MG63 (cell line): ENCODE data around the gene TDO2. TPM values are rescaled to one million over a fixed set of nuclear protein-coding genes. Genes with fewer than 3 reads are reported as not detected.
"Not testable (repeated sequence)": the region's sequence is repeated elsewhere in the genome, so short reads cannot be mapped to it uniquely, and the experiment has no call there.

Experiments
- DNase-seq: peaks from one replicate; pipeline ENCODE4 v3.0.0-alpha.2; 2020
- H3K27me3 ChIP-seq: fragments of 250-450 bp; sonication (Bioruptor Pico); 2 replicates; pipeline ENCODE4 v1.5.1; 2020; ENCODE audit warnings: mild to moderate bottlenecking, moderate library complexity
- H3K36me3 ChIP-seq: fragments of 250-450 bp; sonication (Bioruptor Pico); 2 replicates; pipeline ENCODE4 v1.5.1; 2020; ENCODE audit warnings: mild to moderate bottlenecking, moderate library complexity
- H3K4me3 ChIP-seq: fragments of 250-450 bp; sonication (Bioruptor Pico); 2 replicates; pipeline ENCODE4 v1.5.1; 2020; ENCODE audit warnings: mild to moderate bottlenecking, moderate library complexity
- H3K9me3 ChIP-seq: fragments of 250-450 bp; sonication (Bioruptor Pico); 2 replicates; pipeline ENCODE4 v1.5.1; 2020; ENCODE audit warnings: mild to moderate bottlenecking, moderate library complexity
- total RNA-seq: library from RNA; depleted of rRNA; stranded (reverse); fragments of >200 nt; shearing (Covaris generic); gene quantifications from 2 replicates; pipeline ENCODE4 v1.2.3, GENCODE V29; 2014; ENCODE audit warnings: low replicate concordance; rRNA removed

The TDO2 gene
- not detected in 2 replicates for total RNA-seq

DNA sequence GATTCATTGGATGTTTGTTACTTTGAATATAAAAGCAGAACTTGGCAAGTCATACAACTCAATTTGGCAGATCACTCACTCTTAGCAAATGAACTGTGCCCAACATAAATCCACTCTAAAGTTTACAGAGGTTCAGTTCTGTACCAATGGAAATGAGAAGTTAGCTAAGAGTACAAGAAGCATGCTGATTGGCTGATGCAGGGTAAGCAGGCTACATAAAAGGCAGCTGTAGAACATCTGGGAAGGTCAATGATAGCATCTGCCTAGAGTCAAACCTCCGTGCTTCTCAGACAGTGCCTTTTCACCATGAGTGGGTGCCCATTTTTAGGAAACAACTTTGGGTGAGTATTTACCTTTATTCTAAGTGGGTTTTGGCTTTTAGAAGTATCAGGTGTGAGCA is at the start of gene TDO2:
Gene TDO2 (plus strand): TSS at position 244 of the 400 bp plus-strand sequence. CDS start 63 bp downstream, at position 307.
- Histone ChIP-seq H3K36me3 (no peaks in the 10 kb centered on the region), H3K27me3 (no peaks in the 10 kb centered on the region), H3K9me3 (no peaks in the 10 kb centered on the region), H3K4me3 (no peak within 1 kb of the TSS)
- DNase-seq: no peak

DNA sequence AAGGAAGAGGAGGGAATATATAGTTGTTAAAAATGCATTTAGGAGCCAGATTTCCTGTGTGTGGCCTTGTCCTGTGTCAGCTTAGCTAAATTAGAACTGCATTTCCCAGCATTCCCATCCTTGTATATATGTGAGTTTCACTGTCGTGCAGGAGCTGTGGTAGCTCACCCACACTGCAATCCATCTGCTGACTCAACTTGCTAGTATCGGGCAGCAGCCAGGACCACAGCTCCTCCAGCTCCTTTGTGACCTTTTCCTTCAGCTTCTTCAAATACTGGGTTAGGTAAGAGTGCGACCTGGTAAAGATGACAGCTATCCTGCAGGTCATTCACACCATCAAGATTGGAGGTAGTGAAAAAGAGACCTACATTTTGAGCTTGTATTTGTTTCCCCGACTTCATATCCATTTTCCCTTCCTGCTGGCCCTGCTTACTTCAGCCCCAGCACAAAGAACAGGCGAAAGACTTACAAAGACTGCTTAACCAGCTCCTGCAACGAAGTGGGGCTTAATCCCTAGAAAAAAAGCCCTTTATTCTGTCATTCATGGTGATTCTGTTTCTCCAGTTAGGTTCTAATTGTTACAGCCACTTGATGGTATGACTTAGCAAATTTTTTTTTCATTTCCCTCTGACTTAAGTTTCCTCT is 48.8 kb upstream of the TDO2 start:
- no peaks in the 10 kb centered on the region for H3K36me3 ChIP-seq
- peak; percentile 11 for DNase-seq
- no peaks in the 10 kb centered on the region for H3K27me3 ChIP-seq
- H3K9me3 ChIP-seq: no peaks in the 10 kb centered on the region
- H3K4me3 ChIP-seq: no peak overlapping the region

DNA sequence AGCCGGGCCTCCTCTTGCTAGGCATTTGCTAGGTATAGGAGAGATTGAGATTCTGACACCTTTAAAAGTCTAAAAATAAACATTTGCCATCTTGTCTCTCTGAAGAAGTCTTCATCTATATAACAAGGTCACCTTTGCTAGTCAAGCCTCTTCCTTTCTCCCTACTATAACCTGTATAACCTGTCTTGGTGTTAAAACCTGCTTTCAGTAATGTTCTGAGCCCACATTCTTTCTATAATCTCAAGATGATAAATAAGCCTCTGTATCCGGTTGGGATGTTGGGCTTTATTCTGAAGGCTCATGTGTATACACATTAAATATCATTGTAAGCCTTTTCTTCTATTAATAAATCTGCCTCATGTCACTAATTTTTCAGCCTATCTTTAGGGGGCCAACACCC is 47.6 kb upstream of the TDO2 start:
- Histone ChIP-seq H3K27me3 (no peaks in the 10 kb centered on the region), H3K36me3 (no peaks in the 10 kb centered on the region), H3K4me3 (no peak overlapping the region), H3K9me3 (no peaks in the 10 kb centered on the region)
- DNase-seq: no peak

DNA sequence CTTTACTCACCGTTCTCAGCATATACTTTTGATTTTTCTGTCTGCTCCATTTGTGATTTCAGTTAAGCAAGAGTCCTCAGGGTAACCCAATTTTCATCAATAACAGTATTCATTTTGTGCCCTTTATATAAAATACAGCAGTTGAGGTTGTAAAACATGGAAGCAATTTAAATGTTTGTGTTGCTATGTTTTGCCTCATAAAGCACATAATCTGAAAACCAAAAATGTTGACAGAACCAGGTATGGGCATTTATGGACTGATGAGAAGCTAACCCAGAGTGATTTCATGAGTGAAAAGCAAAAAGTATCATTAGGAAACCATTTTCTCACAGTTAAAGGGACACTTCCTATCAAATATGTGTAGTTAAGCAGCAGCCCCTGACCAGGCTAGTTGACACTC is 37.3 kb upstream of the TDO2 start, which contains the start of gene ASIC5:
Gene ASIC5 (minus strand): TSS at position 101 of the 400 bp plus-strand sequence. CDS start 51 bp downstream, at position 50.
- H3K36me3 ChIP-seq: no peaks in the 10 kb centered on the region
- H3K27me3 ChIP-seq: no peaks in the 10 kb centered on the region
- no peak within 1 kb of the TSS for H3K4me3 ChIP-seq
- DNase-seq: no peak
- no peaks in the 10 kb centered on the region for H3K9me3 ChIP-seq

DNA sequence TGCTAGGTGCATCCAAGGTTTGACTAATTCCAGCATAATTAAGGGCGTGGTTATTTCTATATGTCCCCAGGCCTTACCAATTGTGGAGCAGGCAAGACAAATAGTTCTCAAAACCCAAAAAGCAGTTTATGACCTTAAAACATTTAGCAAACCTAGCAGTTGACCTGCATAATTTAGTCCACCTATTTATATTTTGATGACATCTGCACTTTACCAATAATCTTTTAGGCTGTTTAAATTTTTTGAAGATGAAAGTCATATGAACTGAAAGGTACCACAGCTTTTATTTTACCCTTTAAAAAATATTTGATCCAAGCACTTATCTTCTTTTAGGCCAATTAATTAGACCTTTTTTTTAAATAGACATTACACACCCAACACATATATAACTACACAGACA is 27.6 kb upstream of the TDO2 start:
- H3K4me3 ChIP-seq: no peak overlapping the region
- DNase-seq: no peak
- no peaks in the 10 kb centered on the region for H3K27me3 ChIP-seq
- H3K36me3 ChIP-seq: no peaks in the 10 kb centered on the region
- no peaks in the 10 kb centered on the region for H3K9me3 ChIP-seq

DNA sequence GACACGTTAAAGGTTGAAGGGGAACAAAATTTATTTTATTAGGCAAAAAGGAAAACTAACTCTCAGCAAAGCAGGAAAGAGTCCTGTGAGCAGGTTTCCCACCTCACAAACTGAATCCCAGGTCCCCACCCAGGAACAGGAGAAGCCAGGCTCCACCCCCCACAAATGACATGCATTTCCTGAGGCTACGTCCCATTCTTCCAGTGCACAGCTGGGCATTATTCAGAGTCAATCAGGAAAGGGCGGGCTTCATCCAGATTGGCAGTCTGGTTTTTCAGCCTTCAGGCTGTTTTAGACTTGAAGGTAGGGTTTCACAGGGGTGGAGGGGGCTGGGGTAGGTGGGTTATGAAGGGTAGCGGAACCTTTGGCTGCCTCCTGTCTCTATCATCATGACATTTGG is 25.5 kb upstream of the TDO2 start:
- no peaks in the 10 kb centered on the region for H3K27me3 ChIP-seq
- H3K4me3 ChIP-seq: no peak overlapping the region
- no peak for DNase-seq
- H3K9me3 ChIP-seq: no peaks in the 10 kb centered on the region
- H3K36me3 ChIP-seq: no peaks in the 10 kb centered on the region

DNA sequence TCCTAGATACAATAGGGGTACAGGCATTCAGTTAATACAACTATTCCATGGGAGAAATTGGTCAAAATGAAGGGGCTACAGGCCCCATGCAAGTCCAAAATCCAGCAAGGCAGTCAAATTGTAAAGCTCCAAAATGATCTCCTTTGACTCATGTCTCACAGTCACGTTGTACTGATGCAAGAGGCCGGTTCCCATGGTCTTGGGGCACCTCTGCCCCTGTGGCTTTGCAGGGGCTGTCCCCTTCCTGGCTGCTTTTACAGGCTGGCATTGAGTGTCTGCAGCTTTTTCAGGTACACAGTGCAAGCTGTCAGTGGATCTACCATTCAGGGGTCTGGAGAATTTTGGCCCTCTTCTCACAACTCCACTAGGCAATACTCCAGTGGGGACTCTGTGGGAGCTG is 24.9 kb upstream of the TDO2 start:
- no peaks in the 10 kb centered on the region for H3K9me3 ChIP-seq

DNA sequence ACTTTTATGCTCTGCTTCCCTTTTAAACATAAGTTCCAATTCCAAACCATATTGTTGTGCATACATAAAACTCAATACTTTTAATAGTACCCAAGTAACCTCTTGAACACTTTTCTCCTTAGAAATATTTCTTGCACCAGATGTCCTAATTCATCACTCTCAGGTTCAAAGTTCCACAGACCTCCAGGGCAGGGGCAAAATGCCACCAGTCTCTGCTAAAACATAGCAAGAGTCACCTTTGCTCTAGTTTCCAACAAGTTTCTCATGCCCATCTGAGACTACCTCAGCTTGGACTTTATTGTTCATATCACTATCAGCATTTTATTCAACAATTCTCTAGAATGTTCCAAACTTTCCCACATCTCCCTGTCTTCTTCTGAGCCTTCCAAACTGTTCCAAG is 23.7 kb upstream of the TDO2 start:
- no peak for DNase-seq
- H3K27me3 ChIP-seq: no peaks in the 10 kb centered on the region
- H3K4me3 ChIP-seq: no peak overlapping the region
- H3K36me3 ChIP-seq: no peaks in the 10 kb centered on the region
- H3K9me3 ChIP-seq: no peaks in the 10 kb centered on the region

More for the DNA sequence above, 24.9 kb upstream of the TDO2 start:
- no peak for DNase-seq
- no peaks in the 10 kb centered on the region for H3K27me3 ChIP-seq
- no peak overlapping the region for H3K4me3 ChIP-seq
- no peaks in the 10 kb centered on the region for H3K36me3 ChIP-seq

DNA sequence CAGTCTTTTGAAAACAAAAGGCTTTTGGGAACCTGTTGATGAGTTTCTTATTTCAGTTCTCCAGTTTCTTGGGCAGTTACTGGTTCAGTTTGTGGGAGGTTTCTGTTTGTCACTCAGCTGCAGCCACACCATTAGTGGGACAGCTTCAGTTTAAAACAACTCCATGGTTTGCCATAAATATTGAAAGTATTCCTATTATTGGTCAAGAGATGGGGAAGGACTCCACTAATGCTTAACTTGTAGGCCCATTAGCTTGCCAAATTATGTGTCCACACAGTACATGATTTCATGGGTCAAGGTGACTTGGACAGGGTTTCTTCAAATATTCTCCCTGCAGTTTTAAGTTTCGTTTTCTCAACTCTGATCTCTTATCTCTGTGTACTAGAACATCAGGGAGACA is 21.9 kb upstream of the TDO2 start:
- DNase-seq: no peak
- no peaks in the 10 kb centered on the region for H3K9me3 ChIP-seq
- H3K4me3 ChIP-seq: no peak overlapping the region
- no peaks in the 10 kb centered on the region for H3K27me3 ChIP-seq
- no peaks in the 10 kb centered on the region for H3K36me3 ChIP-seq

DNA sequence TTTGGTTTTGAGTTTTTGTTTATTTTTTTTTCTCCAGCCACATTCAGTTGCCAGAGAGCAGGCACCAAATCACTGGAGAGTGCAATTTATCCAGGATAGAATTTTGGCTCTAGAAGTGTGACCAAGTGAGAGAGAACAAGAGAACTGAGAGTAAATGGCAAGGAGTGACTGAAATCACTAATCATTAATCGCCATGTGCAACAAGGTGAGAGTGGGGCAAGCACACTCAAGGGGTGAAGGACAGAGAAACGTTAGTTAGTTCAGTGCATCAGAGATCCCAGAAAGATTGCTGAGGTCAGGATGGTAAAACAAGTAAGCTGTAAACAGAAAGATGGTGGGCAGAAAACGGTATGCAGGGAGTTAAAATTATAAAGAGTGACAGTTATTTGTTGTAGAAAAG is 19.6 kb upstream of the TDO2 start:
- Histone ChIP-seq H3K36me3 (no peaks in the 10 kb centered on the region), H3K9me3 (no peaks in the 10 kb centered on the region), H3K27me3 (no peaks in the 10 kb centered on the region), H3K4me3 (no peak overlapping the region)
- no peak for DNase-seq

DNA sequence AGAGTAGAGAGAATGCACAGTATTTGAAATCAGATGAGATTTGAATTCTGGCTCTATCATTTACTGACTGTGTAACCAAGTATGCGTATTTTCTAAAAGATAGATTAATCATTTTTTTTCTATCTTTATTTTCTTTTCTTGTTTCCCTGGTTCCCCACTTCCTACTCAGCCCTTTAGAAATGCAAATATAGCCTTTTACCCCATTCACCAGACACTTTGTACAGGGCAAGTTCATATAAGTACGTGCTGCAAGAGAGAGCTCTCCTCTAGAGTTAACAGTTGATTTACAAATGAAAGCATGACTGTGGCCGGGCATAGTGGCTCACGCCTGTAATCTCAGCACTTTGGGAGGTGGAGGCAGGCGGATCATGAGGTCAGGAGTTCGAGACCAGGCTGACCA is 17.8 kb upstream of the TDO2 start:
- Histone ChIP-seq H3K4me3 (no peak overlapping the region), H3K27me3 (no peaks in the 10 kb centered on the region), H3K9me3 (no peaks in the 10 kb centered on the region), H3K36me3 (no peaks in the 10 kb centered on the region)
- DNase-seq: no peak

DNA sequence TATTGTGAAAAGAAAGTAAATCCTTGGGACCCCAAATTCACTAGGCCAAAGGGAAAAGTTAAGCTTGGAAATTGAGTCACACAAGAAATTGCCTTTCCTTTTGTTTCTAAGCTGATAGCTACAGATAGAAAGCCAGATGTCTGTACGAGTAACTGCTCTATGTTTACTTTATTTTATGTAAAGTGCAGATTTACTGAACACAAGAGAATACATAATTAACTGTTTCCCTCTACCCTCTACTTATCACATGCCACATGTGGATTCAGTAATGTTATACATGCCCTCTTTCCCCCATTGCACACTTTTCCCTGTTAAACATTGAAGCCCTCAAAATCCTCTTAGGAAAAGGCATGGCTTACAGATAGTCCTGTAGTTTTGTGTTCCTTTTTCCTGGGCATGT is 16.5 kb upstream of the TDO2 start:
- Histone ChIP-seq H3K9me3 (no peaks in the 10 kb centered on the region), H3K27me3 (no peaks in the 10 kb centered on the region), H3K36me3 (no peaks in the 10 kb centered on the region), H3K4me3 (no peak overlapping the region)
- no peak for DNase-seq

DNA sequence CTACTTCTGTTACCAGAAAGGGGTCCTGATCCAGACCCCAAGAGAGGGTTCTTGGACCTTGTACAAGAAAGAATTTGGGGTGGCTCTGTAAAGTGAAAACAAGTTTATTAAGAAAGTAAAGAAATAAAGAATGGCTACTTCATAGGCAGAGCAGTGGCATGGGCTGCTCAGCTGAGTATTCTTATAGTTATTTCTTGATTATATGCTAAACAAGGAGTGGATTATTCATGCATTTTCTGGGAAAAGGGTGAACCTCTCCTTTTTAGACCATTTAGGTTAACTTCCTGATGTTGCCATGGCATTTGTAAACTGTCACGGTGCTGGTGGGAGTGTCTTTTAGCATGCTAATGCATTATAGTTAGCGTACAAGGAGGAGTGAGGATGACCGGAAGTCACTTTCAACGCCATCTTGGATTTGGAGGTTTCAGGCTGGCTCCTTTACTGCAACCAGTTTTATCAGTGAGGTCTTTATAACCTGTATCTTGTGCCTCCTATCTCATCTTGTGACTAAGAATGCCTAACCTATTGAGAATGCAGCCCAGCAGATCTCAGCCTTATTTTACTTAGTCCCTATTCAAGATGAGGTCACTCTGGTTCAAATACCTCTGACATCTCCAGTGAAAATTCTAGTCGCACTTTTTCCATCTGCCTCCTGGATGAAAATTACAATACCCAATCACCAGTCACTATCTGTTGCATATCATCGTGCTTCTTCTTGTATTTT is 15.5 kb upstream of the TDO2 start:
- no peak overlapping the region for H3K4me3 ChIP-seq
- no peaks in the 10 kb centered on the region for H3K9me3 ChIP-seq
- no peak for DNase-seq
- H3K36me3 ChIP-seq: no peaks in the 10 kb centered on the region
- H3K27me3 ChIP-seq: no peaks in the 10 kb centered on the region

DNA sequence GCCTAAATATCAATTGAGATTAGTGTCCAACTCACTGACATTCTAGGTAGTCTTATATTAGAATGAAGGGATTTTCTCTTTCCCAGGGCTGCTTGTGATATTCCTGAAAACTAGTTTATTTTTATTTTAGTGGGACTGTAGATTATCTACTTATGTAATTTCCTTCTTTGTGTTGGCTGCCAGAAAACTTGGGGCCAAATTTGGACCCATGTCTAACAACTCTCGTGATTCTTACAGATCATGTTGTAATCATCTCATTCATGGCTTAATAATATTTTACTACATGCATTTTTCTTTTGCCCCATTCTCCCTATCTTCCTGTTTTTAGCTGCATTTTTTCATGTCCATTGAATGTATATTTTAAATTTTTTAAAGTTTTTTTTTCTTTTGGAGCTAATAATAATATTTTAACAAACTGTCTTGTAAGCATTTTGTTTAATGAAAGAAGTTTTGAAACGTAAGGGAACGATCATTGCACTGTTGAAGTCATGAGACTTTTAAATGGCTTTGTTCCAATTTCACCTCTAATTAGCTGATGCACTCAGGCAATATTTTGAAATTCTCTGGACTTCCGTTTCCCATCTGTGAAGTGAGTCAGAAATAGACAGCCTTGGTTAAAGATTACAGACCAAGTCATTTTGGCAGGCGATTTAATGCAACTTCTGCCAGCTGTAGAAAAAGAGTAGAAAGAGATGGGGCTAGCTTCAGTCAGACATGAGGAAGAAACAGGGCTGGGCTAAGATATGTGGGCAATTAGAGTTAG is 14.3 kb upstream of the TDO2 start:
- Histone ChIP-seq H3K36me3 (no peaks in the 10 kb centered on the region), H3K9me3 (no peaks in the 10 kb centered on the region), H3K27me3 (no peaks in the 10 kb centered on the region), H3K4me3 (no peak overlapping the region)
- DNase-seq: peak; percentile 56

DNA sequence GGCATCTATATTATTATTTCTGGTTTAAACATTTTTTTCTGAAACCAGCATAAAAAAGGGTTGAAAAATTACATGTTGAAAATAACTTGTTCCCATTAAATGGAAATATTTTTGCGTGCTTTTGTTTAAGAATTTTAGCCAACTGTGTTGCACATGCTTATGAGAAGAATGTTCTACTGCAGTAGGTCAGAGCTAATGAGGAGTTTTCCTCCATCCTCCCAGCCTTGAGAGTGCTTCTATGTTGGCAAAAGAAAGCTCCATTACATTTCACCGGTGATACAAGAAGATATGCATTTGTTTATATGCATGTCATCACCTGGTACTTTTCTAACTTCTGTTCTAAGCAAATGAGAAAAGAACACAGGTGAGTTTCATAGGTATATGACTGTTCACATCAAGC is 13.6 kb upstream of the TDO2 start:
- no peaks in the 10 kb centered on the region for H3K9me3 ChIP-seq
- no peaks in the 10 kb centered on the region for H3K36me3 ChIP-seq
- DNase-seq: no peak
- H3K4me3 ChIP-seq: no peak overlapping the region
- H3K27me3 ChIP-seq: no peaks in the 10 kb centered on the region

DNA sequence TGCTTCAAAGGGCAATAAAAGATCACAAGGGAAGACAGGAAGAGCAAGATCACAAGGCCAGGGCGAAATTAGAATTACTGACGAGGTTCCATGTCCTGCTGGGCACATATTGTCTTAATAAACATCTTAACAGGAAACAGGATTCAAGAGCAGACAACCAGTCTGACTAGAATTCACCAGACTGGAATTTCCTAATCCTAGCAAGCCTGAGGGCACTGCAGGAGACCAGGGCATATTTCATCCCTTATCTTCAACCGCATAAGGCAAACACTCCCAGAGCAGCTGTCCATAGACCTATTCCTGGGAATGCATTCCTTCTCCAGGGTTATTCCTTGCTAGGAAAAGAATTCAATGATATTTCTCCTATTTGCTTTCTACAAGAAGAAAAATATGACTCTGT is 12.4 kb upstream of the TDO2 start:
- no peaks in the 10 kb centered on the region for H3K36me3 ChIP-seq
- H3K9me3 ChIP-seq: no peaks in the 10 kb centered on the region
- no peaks in the 10 kb centered on the region for H3K27me3 ChIP-seq
- DNase-seq: no peak
- no peak overlapping the region for H3K4me3 ChIP-seq

DNA sequence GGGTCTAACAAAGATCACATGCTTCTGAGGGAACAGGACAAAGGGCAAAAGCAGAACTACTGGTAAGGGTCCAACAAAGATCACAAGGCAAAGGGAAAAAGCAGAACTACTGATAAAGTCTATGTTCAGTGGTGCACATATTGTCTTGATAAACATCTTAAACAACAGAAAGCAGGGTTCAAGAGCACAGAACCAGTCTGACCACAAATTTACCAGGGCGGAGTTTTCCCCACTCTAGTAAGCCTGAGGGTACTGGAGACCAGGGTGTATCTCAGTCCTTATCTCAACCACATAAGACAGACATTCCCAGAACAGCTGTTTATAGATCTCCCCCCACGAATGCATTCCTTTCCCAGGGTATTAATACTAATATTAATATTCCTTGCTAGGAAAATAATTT is 5.1 kb upstream of the TDO2 start:
- H3K36me3 ChIP-seq, H3K27me3 ChIP-seq, H3K9me3 ChIP-seq, DNase-seq, H3K4me3 ChIP-seq: not testable (repeated sequence)
